ENCODE data around the gene NREP. TPM values are rescaled to one million over a fixed set of nuclear protein-coding genes. Genes with fewer than 3 reads are reported as not detected.
"Not testable (repeated sequence)": the region's sequence is repeated elsewhere in the genome, so short reads cannot be mapped to it uniquely, and the experiment has no call there.

The NREP gene
- polyA plus RNA-seq, 2 donors = 4.6 to 7.5 TPM

GRCh38 chr5:111733571-111733970, 23.4 kb downstream of the NREP start:
- no peaks in the 10 kb centered on the region for H3K36me3 ChIP-seq (ENCODE audit: control insufficient read depth in 2 of 2, insufficient read depth in 2 of 2, low read length in 1 of 2)
- no peak overlapping the region for H3K27ac ChIP-seq (ENCODE audit: low read depth in 2 of 2, low read length in 1 of 2)

GRCh38 chr5:111731638-111732037, 25.4 kb downstream of the NREP start:
- no peaks in the 10 kb centered on the region for H3K27me3 ChIP-seq (ENCODE audit: control insufficient read depth in 1 of 2, insufficient read depth in 2 of 2, low read length in 2 of 2)
- H3K36me3 ChIP-seq (ENCODE audit: control insufficient read depth in 2 of 2, insufficient read depth in 2 of 2, low read length in 1 of 2) = no peaks in the 10 kb centered on the region
- H3K4me3 ChIP-seq (ENCODE audit: low read depth in 1 of 2, low read length in 2 of 2) = no peak overlapping the region
- WGBS, 2 donors = 79 to 87% methylated on average over 7 of the region's 7 CpGs
- H3K9me3 ChIP-seq (ENCODE audit: control insufficient read depth in 2 of 2, insufficient read depth in 1 of 2, low read depth in 1 of 2, low read length in 1 of 2) = no peaks in the 10 kb centered on the region
- H3K4me1 ChIP-seq (ENCODE audit: control insufficient read depth in 2 of 2, insufficient read depth in 2 of 2, low read length in 1 of 2) = no peaks in the 10 kb centered on the region
- no peak overlapping the region for H3K27ac ChIP-seq (ENCODE audit: low read depth in 2 of 2, low read length in 1 of 2)

More at GRCh38 chr5:111733571-111733970, 23.4 kb downstream of the NREP start:
- Histone ChIP-seq H3K4me1 (ENCODE audit: control insufficient read depth in 2 of 2, insufficient read depth in 2 of 2, low read length in 1 of 2) (no peaks in the 10 kb centered on the region), H3K27me3 (ENCODE audit: control insufficient read depth in 1 of 2, insufficient read depth in 2 of 2, low read length in 2 of 2) (no peaks in the 10 kb centered on the region), H3K4me3 (ENCODE audit: low read depth in 1 of 2, low read length in 2 of 2) (no peak overlapping the region), H3K9me3 (ENCODE audit: control insufficient read depth in 2 of 2, insufficient read depth in 1 of 2, low read depth in 1 of 2, low read length in 1 of 2) (no peaks in the 10 kb centered on the region)
- 61 to 73% methylated on average over 7 of the region's 7 CpGs for WGBS, 2 donors

- H3K9me3 ChIP-seq (ENCODE audit: control insufficient read depth in 2 of 2, insufficient read depth in 1 of 2, low read depth in 1 of 2, low read length in 1 of 2) = no peaks in the 10 kb centered on the region
- no peak overlapping the region for H3K27ac ChIP-seq (ENCODE audit: low read depth in 2 of 2, low read length in 1 of 2)
- H3K36me3 ChIP-seq (ENCODE audit: control insufficient read depth in 2 of 2, insufficient read depth in 2 of 2, low read length in 1 of 2) = no peaks in the 10 kb centered on the region
- H3K4me1 ChIP-seq (ENCODE audit: control insufficient read depth in 2 of 2, insufficient read depth in 2 of 2, low read length in 1 of 2) = no peaks in the 10 kb centered on the region
- H3K27me3 ChIP-seq (ENCODE audit: control insufficient read depth in 1 of 2, insufficient read depth in 2 of 2, low read length in 2 of 2) = no peaks in the 10 kb centered on the region
- H3K4me3 ChIP-seq (ENCODE audit: low read depth in 1 of 2, low read length in 2 of 2) = no peak overlapping the region
- WGBS, 2 donors = 81 to 88% methylated on average over 8 of the region's 8 CpGs
These were observed 26.2 kb downstream of the NREP start for GRCh38 chr5:111730659-111731382.

GRCh38 chr5:111728941-111729340, 28.1 kb downstream of the NREP start:
- H3K27me3 ChIP-seq (ENCODE audit: control insufficient read depth in 1 of 2, insufficient read depth in 2 of 2, low read length in 2 of 2) = no peaks in the 10 kb centered on the region
- H3K4me1 ChIP-seq (ENCODE audit: control insufficient read depth in 2 of 2, insufficient read depth in 2 of 2, low read length in 1 of 2) = no peaks in the 10 kb centered on the region
- no peaks in the 10 kb centered on the region for H3K36me3 ChIP-seq (ENCODE audit: control insufficient read depth in 2 of 2, insufficient read depth in 2 of 2, low read length in 1 of 2)
- 85 to 89% methylated on average over 3 of the region's 3 CpGs for WGBS, 2 donors
- H3K27ac ChIP-seq (ENCODE audit: low read depth in 2 of 2, low read length in 1 of 2) = no peak overlapping the region
- no peak overlapping the region for H3K4me3 ChIP-seq (ENCODE audit: low read depth in 1 of 2, low read length in 2 of 2)
- no peaks in the 10 kb centered on the region for H3K9me3 ChIP-seq (ENCODE audit: control insufficient read depth in 2 of 2, insufficient read depth in 1 of 2, low read depth in 1 of 2, low read length in 1 of 2)

- no peak overlapping the region for H3K27ac ChIP-seq (ENCODE audit: low read depth in 2 of 2, low read length in 1 of 2)
- H3K4me3 ChIP-seq (ENCODE audit: low read depth in 1 of 2, low read length in 2 of 2) = no peak overlapping the region
- H3K27me3 ChIP-seq (ENCODE audit: control insufficient read depth in 1 of 2, insufficient read depth in 2 of 2, low read length in 2 of 2) = no peaks in the 10 kb centered on the region
These were observed 30.0 kb downstream of the NREP start for GRCh38 chr5:111726986-111727385.

GRCh38 chr5:111722140-111722539, 34.9 kb downstream of the NREP start:
- Histone ChIP-seq H3K4me3 (ENCODE audit: low read depth in 1 of 2, low read length in 2 of 2) (no peak overlapping the region), H3K4me1 (ENCODE audit: control insufficient read depth in 2 of 2, insufficient read depth in 2 of 2, low read length in 1 of 2) (no peaks in the 10 kb centered on the region), H3K36me3 (ENCODE audit: control insufficient read depth in 2 of 2, insufficient read depth in 2 of 2, low read length in 1 of 2) (no peaks in the 10 kb centered on the region), H3K27me3 (ENCODE audit: control insufficient read depth in 1 of 2, insufficient read depth in 2 of 2, low read length in 2 of 2) (no peaks in the 10 kb centered on the region), H3K27ac (ENCODE audit: low read depth in 2 of 2, low read length in 1 of 2) (no peak overlapping the region), H3K9me3 (ENCODE audit: control insufficient read depth in 2 of 2, insufficient read depth in 1 of 2, low read depth in 1 of 2, low read length in 1 of 2) (no peaks in the 10 kb centered on the region)
- 65 to 86% methylated on average over 2 of the region's 2 CpGs for WGBS, 2 donors

More at GRCh38 chr5:111726986-111727385, 30.0 kb downstream of the NREP start:
- WGBS, 2 donors = 88 to 89% methylated on average over 2 of the region's 2 CpGs
- H3K4me1 ChIP-seq (ENCODE audit: control insufficient read depth in 2 of 2, insufficient read depth in 2 of 2, low read length in 1 of 2) = no peaks in the 10 kb centered on the region
- H3K9me3 ChIP-seq (ENCODE audit: control insufficient read depth in 2 of 2, insufficient read depth in 1 of 2, low read depth in 1 of 2, low read length in 1 of 2) = no peaks in the 10 kb centered on the region
- H3K36me3 ChIP-seq (ENCODE audit: control insufficient read depth in 2 of 2, insufficient read depth in 2 of 2, low read length in 1 of 2) = no peaks in the 10 kb centered on the region

GRCh38 chr5:111720333-111720890, 36.6 kb downstream of the NREP start:
- H3K4me1 ChIP-seq (ENCODE audit: control insufficient read depth in 2 of 2, insufficient read depth in 2 of 2, low read length in 1 of 2) = no peaks in the 10 kb centered on the region
- H3K4me3 ChIP-seq (ENCODE audit: low read depth in 1 of 2, low read length in 2 of 2) = no peak overlapping the region
- H3K36me3 ChIP-seq (ENCODE audit: control insufficient read depth in 2 of 2, insufficient read depth in 2 of 2, low read length in 1 of 2) = no peaks in the 10 kb centered on the region
- H3K27me3 ChIP-seq (ENCODE audit: control insufficient read depth in 1 of 2, insufficient read depth in 2 of 2, low read length in 2 of 2) = no peaks in the 10 kb centered on the region
- WGBS, 2 donors = 86 to 90% methylated on average over 2 of the region's 2 CpGs
- no peak overlapping the region for H3K27ac ChIP-seq (ENCODE audit: low read depth in 2 of 2, low read length in 1 of 2)
- H3K9me3 ChIP-seq (ENCODE audit: control insufficient read depth in 2 of 2, insufficient read depth in 1 of 2, low read depth in 1 of 2, low read length in 1 of 2) = no peaks in the 10 kb centered on the region

- Histone ChIP-seq H3K36me3 (ENCODE audit: control insufficient read depth in 2 of 2, insufficient read depth in 2 of 2, low read length in 1 of 2) (no peaks in the 10 kb centered on the region), H3K4me1 (ENCODE audit: control insufficient read depth in 2 of 2, insufficient read depth in 2 of 2, low read length in 1 of 2) (no peaks in the 10 kb centered on the region), H3K4me3 (ENCODE audit: low read depth in 1 of 2, low read length in 2 of 2) (no peak overlapping the region), H3K27ac (ENCODE audit: low read depth in 2 of 2, low read length in 1 of 2) (no peak overlapping the region), H3K9me3 (ENCODE audit: control insufficient read depth in 2 of 2, insufficient read depth in 1 of 2, low read depth in 1 of 2, low read length in 1 of 2) (no peaks in the 10 kb centered on the region), H3K27me3 (ENCODE audit: control insufficient read depth in 1 of 2, insufficient read depth in 2 of 2, low read length in 2 of 2) (no peaks in the 10 kb centered on the region)
These were observed 37.2 kb downstream of the NREP start for GRCh38 chr5:111719773-111720172.

- H3K27me3 ChIP-seq (ENCODE audit: control insufficient read depth in 1 of 2, insufficient read depth in 2 of 2, low read length in 2 of 2); H3K4me1 ChIP-seq (ENCODE audit: control insufficient read depth in 2 of 2, insufficient read depth in 2 of 2, low read length in 1 of 2); H3K4me3 ChIP-seq (ENCODE audit: low read depth in 1 of 2, low read length in 2 of 2); H3K9me3 ChIP-seq (ENCODE audit: control insufficient read depth in 2 of 2, insufficient read depth in 1 of 2, low read depth in 1 of 2, low read length in 1 of 2); H3K36me3 ChIP-seq (ENCODE audit: control insufficient read depth in 2 of 2, insufficient read depth in 2 of 2, low read length in 1 of 2); H3K27ac ChIP-seq (ENCODE audit: low read depth in 2 of 2, low read length in 1 of 2): not testable (repeated sequence)
- 81 to 94% methylated on average over 3 of the region's 3 CpGs for WGBS, 2 donors
These were observed 40.2 kb downstream of the NREP start for GRCh38 chr5:111716789-111717188.

- H3K9me3 ChIP-seq (ENCODE audit: control insufficient read depth in 2 of 2, insufficient read depth in 1 of 2, low read depth in 1 of 2, low read length in 1 of 2) = no peaks in the 10 kb centered on the region
- H3K36me3 ChIP-seq (ENCODE audit: control insufficient read depth in 2 of 2, insufficient read depth in 2 of 2, low read length in 1 of 2) = no peaks in the 10 kb centered on the region
- WGBS, 2 donors = 54 to 56% methylated on average over 1 of the region's 1 CpG
- no peaks in the 10 kb centered on the region for H3K27me3 ChIP-seq (ENCODE audit: control insufficient read depth in 1 of 2, insufficient read depth in 2 of 2, low read length in 2 of 2)
- peaks cover 0 to 2% of the 10 kb centered on the region in 2 donors for H3K4me1 ChIP-seq (ENCODE audit: control insufficient read depth in 2 of 2, insufficient read depth in 2 of 2, low read length in 1 of 2)
- H3K4me3 ChIP-seq (ENCODE audit: low read depth in 1 of 2, low read length in 2 of 2) = no peak overlapping the region
- H3K27ac ChIP-seq (ENCODE audit: low read depth in 2 of 2, low read length in 1 of 2) = no peak overlapping the region
These were observed 49.3 kb downstream of the NREP start for GRCh38 chr5:111707630-111708164.

Data from esophagus (tissue), 2 donors.